AML-193 (cell line): ENCODE data around the gene KCTD6.

Experiments
- DNase-seq, 2 experiments: peaks; one replicate each; lab custom pipeline; 2025; lab: John Stamatoyannopoulos, UW

Gene KCTD6

DNA sequence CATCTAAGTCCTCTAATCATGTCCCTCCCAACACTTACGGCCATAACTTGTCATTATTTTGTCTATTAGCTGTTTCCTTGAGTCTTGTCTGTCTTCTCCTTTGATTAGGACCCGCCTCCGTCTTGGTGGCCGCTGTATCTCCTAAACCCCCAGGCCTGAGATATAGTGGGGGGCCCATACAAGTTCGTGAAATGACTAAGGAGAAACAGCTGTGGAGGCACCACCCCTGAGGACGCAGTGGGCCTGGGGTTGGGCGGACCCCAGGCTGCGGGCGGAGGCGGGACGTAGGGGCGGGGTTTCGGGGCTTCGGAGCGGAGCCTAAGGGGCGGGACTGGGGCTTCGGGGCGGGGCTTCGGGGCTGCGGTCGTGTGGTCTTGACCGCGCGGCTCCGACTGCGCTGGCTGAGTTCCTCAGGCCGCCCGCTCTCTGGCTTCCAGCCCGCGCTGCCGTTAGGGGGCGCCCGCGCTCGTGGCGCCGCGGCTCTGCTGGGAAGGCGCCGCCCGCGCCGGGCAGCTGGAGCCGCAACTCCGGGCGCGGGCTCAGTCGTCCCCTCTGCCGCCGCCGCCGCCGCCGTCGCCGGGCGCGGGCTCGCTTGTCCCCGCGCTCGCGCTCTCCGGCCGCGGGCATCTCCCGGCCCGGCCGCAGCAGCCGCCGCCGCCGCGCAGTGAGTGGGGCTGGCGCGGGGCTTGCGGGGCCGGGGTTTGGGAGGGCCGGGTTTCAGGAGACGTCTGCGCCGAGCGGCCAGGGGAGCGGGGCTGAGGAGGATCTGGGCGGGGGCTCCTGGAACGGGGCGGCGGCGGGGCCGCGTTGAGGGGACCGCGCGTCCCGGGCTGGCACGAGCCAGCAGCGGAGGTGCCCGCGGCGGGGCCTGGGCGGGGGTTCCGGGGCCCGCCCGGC is at the start of gene KCTD6:
TSS of gene KCTD6 (plus strand) at position 591 of the 897 bp plus-strand sequence. CDS start 6,660 bp downstream, outside the sequence.
- peak; percentile 91 to 93 for DNase-seq

DNA sequence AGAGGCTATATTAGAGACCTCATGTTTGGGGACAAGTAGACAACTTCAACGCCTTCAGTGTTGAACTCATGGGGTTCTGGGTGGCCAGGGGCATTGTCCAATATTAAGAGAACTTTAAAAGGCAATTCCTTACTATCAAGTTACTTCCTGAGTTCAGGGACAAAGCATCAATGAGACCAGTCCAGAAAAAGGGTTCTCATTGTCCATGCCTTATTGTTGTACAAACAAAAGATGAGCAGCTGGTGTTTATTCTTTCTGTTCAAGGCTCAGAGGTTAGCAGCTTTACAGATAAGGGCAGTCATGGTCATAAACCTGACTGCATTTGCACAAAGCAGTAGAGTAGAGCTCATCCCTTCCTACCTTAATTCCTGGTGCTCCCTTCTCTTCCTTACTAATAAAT is 39.7 kb upstream of the KCTD6 start:
- no peak for DNase-seq

DNA sequence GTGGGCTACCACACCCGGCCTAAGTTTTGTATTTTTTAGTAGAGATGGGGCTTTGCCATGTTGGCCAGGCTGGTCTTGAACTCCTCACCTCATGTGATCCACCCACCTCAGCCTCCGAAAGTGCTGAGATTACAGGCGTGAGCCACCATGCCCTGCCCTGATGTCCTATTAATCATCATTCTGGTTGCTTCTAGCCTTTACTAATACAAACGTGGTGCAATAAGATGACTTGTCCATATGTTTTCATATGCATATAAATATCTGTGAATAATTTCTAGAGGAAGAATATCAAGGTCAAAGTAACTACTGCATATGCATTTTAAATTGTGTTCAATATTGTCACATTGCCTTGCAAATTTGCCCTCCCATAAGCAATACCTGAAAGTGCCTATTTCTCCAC is 32.7 kb upstream of the KCTD6 start:
- no peak for DNase-seq

DNA sequence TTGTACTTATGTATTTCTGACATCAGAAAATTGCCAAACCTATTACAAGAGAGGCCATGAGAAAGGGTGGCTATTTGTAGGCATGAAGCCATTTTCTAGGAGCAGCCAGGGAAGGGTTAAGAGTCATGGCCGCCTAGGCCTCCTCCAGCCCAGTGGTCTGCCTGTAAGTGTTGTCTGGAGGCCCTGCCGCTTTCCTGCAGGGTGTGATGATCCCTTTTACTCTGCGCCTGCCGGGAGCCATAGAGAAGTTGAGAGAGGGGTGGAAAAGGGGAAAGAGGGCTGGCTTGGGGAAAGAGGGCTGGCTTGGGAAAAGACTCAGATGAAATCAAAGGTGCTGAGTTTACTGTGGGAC is 29.1 kb upstream of the KCTD6 start:
- no peak for DNase-seq

DNA sequence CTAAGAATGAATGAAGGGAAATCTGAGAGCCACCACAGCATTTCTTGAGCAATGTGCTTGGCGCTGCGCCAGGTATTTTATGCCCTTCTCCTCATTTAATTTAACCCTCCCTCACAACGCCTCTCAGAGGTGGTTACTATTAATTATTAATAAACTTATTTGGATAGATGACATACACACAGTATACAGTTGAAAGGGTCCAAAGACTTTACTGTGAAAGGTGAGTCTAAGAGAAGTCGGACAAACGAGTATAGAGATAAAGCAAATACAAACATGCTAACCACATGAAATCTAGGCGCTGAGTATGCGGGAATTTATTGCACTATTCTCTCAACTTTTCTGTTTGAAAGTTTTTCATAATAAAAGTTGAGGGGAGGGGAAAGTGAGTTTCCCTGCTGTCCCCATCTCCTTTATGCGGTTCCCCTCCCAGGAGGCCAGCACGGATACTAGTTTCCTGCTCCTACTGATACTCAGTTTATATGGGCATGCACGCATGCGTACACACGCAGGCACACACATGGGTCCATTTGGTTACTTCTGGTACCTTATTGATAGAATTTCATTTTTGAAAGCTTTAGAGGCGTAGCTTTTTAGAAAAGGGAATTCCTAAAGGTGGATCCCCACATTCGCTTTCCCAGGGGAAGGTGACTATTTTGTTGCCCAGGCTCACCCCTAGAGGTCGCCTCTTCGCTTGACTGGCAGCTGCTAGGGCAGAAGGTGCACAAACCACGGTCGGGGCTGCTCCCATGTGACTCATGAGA is 28.5 kb upstream of the KCTD6 start:
- peak; percentile 65 to 77 for DNase-seq

DNA sequence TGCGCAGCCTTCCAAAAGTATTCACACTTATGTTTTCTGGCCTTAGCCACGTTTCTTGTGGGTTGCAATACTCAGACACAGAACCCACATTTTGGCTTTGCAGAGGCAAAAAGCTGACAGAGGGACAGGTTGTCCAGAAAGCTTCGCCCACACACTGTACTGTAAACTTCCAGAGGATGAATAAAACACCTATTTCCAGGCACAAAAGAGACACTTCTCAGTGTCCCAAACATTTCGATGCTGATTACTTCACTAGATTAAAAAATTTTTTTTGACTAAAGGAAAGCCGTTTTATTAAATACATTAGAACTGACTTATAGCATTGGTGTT is 28.0 kb upstream of the KCTD6 start:
- no peak for DNase-seq

- DNase-seq, result no peak
These were observed 27.0 kb upstream of the KCTD6 start for GRCh38 chr3:58464866-58465265.

DNA sequence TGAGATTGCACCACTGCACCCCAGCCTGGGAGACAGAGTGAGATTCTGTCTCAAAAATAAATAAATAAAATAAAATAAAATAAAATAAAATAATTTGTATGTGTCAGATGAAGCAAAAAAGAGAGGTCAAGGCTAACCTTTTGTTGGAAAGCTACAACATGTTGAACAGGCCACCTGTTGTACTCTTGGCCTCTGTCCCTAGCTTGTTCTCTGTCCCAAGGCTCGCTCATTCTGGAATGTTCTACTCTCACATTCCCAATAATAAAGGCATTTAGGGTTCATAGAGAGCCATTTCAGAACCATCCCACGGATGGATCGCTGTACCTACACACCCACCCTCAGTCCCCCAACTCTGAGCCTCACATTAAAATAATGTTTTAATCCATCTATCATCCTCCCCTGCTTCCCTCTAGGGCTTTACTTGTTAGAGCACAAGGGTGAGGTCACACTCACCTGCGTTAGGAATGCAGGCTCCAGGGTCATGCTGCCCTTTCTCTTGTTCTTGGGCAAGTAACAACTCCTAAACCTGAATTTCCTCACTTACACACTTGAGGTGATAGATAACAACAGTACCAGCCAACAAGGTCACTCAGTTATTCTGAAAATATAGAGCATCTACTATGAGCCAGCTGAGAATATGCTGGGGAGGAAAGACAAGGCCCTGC is 24.9 kb upstream of the KCTD6 start:
- DNase-seq, result no peak

DNA sequence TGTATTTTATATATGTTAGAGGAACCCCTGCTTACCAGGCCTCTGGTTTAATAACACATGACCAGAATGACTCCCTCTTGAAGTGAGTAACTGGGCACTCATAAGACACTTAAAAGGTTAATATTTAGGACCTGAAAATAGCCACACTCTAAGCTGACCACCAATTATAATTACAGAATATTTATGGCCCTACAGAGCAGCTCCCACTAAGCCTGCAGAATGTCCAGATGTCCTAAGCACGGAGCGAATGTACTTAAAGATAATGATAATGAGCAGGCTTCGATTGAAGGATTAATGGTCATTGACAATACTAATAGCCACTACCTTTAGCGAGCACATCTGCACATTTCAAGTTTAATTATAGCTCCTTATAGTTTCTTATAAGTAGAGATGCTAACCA is 22.8 kb upstream of the KCTD6 start:
- no peak for DNase-seq

DNA sequence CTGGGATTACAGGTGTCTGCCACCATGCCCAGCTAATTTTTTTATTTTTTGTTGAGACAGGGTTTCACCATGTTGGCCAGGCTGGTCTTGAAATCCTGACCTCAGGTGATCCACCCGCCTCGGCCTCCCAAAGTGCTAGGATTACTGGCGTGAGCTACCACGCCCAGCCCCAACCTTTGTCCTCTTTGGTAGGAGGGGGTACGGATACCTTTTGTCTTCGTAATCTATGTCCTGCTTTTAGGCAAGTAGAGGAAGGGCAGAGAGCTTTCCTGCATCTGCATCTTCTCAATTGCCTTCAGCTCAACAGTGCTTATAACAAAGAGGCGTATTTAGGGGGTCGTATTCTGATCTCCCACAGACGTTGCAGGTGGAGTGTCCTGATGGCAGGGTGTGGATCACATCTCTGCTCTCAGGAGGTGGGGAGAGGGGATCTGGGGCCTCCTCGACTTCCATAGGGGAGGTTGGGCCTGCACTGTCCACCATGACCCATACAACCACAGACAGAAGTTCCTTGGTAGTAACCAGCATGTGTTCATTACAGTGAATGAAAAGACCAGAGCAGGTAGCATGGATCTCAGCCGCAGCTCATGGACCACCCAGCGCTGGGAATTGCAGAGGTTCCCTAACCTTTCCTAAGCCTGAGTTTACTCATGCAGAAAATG is 21.4 kb upstream of the KCTD6 start:
- DNase-seq, result no peak

GRCh38 chr3:58471025-58471887 is 20.6 kb upstream of the KCTD6 start:
- DNase-seq, result peak; percentile 96 to 99

DNA sequence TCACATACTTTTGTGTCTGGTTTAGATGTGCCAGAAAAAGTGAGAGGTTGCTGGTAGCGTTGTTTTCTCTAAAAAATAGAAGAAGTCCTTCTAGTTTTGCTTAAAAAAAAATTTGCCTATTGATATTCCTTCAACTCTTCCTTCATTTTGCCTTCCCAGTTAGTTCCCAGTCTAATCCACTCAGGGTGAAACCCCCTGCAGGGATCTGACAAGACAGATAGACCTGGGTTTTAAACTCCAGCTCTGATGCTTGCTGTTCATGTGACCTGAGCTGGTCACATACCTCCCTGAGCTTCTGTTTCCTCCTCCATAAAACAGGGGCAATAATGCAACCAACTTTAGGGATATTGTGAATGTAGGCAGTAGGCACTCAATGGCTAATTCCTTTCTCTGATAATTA is 18.6 kb upstream of the KCTD6 start:
- DNase-seq, result no peak

DNA sequence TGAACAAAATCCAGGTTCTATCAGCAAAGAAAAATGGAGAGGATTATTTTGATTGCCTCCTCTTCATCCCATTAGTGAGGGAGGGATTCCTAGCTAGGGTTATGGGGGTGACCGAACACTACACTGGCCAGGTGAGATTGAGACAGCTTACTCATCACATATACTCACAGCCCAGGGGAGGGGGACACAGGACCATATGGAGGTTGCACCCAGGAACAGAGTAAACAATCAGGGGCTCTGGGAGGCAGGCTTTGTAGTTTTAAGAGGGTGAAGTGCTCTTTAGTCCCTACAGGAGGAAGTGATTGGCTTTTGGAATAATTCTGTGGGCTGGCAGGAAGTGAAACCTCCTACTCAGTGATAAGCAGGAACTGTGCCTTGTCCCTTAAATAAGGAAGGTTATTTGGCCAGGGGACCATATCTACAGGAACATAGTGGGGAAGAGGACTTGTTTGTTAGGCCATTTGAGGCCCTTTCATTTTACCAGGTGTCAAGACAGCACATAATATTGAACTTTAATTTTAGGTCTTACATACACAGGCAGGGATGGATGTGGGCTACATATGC is 17.5 kb upstream of the KCTD6 start:
- peak; percentile 19 to 24 for DNase-seq

GRCh38 chr3:58474967-58475578 is 16.8 kb upstream of the KCTD6 start:
- no peak for DNase-seq

DNA sequence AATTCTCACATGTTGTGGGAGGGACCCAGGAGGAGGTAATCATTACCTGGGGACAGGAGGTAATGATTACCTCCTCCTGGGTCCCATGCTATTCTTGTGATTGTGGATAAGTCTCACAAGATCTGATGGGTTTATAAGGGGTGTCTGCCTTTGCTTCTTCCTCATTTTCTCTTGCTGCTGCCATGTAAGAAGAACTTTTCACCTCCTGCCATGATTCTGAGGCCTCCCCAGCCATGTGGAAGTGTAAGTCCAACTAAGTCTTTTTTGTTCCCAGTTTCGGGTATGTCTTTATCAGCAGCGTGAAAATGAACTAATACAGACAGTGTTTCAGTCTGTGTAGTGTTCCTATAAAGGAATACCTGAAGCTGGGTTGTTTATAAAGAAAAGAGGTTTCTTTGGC is 13.1 kb upstream of the KCTD6 start:
- no peak for DNase-seq

GRCh38 chr3:58480309-58480708 is 11.6 kb upstream of the KCTD6 start:
- DNase-seq, result no peak

DNA sequence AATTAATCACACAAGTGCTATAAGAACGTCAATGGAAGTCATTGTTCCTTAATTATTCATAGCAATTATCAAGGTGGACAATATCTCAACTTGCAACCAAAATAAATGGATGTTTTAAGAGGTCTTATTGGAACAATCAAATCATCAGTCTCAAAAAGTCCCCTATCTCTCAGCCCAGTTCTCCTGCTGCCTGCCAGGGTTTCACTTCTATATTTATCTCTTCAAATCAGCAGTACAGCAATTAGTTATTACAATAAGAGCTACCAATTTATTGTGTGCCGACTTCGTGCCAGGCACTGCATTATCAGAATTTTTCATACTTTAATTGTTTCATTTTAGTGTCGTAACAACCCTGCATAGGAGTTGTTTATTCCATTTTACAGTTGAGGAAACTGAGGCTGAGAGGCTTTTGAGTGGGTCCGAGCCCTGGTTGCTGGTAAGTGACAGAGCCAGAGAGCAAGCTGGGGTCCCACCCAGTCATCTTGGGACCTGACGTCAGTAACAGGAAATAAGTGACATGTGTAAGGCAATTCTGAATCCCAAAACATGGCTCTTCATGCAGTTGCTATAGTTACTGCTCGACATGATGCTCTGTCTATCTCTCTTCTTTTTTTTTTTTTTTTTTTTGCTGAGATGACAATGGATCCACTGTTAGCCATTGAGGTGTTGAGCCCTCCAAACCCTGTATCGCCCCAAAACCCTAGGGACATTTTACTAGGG is 8.8 kb upstream of the KCTD6 start:
- no peak for DNase-seq

DNA sequence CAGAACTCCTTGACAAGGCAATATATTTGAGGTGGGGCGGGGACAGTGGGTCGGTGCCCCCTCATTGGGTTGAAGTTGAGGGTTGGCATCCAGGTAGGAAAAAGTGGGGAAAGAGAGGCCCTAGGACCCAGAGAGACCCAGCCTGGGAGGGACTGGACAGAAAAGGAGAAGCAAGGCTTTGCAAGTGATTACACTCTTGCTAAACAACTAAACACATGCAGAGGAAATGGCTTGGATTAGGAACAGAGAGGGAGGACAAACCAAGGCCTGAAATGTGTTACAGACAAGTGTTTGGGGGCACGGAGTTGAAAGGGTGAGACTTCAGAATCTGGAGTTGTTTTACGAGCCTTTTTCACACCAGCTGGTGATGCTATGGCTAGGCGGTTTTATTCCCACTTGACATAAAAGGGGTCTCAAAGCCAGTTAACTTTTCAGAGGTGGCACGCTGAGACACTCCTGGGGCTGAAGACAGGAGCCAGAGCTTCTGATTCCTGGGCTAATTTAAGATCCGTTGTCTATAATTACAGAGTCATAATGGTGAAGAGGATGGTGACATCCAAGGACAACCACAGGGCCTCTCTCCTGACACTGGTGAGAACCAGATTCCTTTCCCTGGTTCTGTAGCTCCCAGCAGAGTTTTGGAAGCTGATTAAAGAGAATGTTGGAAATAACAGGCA is 7.7 kb upstream of the KCTD6 start:
- peak; percentile 54 to 60 for DNase-seq

GRCh38 chr3:58484722-58485069 is 7.2 kb upstream of the KCTD6 start:
- DNase-seq, result no peak
